NOMO-1 treated with dmso at 0.1 percent for 144 hours (cell line): ENCODE measurements around the gene FAM98B.
"Not testable (repeated sequence)": the region's sequence is repeated elsewhere in the genome, so short reads cannot be mapped to it uniquely, and the experiment has no call there.

Experiments
- DNase-seq: peaks from one replicate; lab custom pipeline; 2025; ENCODE audit not compliant: unreplicated experiment; lab: John Stamatoyannopoulos, UW

The FAM98B gene

DNA sequence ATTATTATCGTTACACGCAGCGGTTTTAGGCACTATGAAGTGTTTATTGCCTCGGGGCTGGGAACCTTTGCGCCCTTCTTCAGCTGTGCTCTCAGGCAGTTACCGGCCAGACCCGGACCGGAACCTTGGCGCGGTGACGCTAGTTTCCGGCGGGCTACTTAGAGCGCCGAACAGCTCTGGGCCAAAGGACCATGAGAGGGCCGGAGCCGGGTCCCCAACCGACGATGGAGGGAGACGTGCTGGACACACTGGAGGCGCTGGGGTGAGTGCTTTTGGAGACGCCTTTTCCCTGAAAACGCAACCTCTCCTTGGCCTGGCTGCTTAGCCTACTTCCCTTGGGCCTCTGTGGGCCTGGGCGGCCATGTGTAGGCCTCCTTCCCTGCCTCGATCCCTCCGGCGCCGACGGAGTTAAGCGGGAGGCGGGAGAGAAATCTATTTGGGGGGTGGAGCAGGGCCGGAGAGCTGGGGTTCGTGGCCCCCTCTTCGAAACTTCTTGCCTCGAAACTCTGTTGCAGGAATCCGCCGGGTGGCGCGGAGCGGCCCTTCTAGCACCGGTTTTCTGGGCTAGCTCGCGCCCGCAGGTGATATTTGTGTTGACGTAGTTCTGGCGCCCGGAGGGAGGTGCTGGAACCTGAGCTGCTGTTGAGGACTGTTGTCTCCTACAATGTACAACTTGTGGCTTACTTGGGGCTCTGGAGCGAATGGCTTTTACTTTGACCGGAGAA, at the start of gene FAM98B:
TSS of gene FAM98B (plus strand) at position 157 of the 725 bp plus-strand sequence. CDS start at position 192, 35 bp downstream.
- DNase-seq, result peak; percentile 67

DNA sequence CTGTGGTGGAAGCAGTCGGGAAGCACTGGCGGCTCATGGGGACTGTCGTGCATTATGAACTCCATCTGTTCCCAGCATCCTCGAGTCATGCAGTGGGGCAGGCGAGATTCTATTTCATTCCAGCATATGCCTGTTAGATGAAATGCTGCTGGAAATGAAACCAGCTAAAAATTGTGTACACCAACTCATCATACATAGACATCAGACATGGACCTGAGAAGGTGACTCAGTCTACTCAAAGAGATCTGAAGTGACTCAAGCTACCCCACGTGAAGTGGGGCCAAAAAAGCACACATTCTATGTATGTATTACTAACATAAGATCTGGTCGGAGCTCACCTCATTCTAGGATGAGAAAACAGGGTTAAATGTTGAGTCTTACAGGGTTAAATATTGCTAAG, 47.5 kb upstream of the FAM98B start:
- no peak for DNase-seq

DNA sequence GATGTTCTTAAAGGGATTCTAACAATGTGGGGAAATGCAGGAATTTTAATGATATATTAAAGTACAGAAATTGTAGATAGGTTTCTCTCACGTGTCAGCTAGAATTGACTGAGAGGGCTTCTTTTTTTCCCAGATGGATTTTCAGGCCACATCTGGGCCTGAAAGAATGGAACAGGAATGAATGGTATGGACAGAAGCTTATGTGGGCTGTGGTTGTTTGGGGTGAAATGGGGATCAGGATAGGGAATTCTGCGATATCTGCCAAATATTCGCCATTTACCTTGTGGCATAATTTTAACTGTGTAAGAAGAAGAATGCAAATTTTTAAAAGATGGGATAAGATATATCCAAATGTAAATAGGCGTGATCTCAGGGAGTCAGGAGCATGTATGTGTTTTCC, 45.4 kb upstream of the FAM98B start:
- DNase-seq, result no peak

DNA sequence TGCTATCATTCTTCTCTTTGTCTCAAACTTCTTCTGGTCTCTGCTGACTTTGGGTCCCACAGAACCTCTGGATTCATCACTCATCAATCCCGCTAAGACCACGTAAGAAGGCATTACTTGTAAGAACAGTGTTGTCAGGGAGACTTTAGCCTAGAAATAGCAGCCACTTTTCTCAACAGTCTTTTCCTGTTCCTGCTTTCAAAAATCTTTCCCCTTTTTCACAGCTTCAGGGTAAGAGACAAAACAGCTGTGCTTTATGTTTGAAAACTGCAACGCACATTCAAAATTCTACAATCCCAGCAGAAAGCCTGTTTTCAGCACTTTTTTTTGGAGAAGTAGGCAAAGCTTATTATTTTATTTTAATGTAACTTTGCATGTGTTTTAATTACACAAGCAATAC, 42.0 kb upstream of the FAM98B start:
- DNase-seq, result no peak

DNA sequence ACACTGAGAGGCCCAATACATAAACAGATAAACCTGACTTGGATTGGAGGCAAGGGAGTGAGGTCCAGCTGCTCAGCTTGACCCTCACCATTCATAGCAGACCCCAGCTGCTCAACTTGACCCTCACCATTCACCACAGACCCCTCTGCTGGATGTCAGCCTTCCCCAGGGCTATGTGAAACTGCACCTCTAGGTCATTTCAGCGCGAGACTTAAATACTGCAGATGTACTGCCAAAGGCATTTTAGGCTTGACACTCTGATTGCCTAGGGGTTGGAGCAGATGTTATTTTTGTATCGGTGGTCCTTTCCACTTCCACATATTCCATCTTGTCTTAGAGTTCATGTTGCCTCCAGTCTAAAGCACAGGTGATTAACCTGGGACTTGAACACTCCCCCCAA, 41.5 kb upstream of the FAM98B start:
- DNase-seq, result no peak

DNA sequence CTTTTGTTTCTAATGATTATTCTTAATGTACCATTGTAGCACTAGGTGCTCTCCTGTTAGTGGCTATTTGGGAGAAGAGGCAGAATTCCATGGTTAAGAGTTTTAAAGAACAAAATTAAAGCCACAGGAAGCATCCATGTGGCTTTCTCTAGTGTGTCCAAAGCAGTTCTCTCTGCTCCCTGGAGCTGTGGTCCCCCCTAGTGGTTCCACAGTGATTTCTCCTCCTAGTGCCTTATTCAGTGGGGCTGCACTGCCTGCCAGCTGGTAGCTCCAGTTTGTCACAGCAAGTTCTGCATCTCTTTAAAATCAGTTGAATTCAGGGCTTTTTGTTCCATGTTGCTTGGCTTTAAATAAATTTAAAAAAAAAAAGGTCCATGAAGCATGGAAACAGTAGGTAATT, 39.6 kb upstream of the FAM98B start:
- no peak for DNase-seq

DNA sequence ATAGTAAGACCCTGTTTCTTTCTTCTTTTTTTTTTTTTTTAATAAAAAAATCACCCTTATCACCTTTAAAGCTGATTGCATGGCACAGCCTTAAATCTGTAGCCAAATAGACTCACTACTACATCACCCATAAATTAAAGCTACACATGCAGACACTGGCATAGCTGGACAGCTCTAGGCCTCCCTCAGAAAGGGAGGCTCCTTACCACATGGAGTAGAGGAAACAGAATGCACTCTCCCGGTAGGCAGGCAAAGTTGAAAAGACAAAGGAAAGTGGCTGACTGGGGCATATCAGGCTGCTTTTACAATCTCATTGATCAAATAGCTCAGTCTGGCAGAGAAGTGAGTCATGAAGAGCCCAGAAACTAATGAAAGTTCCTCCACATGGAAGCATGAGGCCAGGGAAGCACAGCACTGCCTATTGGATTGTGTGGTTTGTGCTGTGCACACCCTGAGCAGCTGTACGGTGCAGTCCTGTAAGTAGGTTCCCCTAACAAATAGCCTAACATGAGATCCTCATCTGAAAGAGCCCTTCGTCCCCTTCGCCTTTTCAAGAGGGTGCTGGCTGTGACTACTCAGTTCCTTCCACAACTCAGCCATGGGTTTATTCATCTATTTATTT, 32.7 kb upstream of the FAM98B start:
- no peak for DNase-seq

DNA sequence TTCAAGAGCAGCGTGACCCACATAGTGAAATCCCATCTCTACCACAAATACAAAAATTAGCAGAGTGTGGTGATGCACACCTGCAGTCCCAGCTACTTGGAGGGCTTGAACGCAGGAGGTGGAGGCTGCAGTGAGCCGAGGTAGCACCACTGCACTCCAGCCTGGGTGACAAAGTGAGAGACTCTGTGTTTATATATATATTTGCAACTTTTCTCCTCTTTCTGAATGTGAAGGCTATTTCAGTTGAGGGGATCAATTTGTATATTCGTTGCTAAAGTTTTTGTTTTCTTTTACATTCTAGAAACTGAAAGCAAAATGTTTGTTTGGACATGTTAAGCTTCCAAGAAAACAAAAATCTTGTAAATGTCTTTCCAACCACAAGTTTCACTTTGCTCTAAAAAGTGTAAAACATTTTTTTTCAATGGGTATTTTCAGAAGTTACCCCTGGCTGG, 29.8 kb upstream of the FAM98B start:
- DNase-seq, result no peak

DNA sequence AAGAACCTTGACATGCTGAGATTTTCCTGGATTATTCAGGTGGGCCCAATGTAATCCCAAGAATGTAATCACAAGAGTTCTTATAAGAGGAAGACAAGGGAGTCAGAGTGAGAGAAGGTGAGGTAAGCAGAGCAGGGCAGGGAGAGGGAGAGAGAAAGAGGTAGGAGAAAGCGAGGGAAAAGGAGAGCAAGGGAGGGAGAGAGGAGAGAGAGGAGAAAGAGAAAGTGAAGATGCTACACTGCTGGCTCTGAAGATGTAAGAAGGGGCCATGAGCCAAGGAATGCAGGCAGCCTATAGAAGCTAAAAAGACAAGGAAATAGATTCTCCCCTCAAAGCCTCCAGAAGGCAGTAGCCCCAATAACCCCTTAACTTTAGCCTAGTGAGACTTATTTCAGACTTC, 28.7 kb upstream of the FAM98B start:
- DNase-seq, result no peak

DNA sequence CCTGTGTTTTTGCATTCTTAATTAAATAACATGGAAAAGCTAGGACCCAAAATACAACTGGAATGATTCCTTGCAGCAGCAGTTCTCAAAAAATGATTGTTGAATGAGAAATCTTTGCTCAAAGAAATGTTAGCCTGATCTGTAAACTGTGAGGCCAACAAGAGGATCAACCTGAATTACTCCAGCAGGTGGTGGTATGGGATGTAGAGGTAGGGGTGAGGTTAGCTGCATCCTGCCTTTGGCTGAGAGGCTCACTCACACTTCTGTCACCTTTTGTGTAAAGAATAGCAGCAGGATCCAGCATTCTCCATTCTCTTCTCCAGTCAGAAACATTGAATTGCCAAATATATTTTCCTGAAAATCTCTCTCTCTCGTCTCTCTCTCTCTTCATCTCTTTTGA, 26.5 kb upstream of the FAM98B start:
- no peak for DNase-seq

DNA sequence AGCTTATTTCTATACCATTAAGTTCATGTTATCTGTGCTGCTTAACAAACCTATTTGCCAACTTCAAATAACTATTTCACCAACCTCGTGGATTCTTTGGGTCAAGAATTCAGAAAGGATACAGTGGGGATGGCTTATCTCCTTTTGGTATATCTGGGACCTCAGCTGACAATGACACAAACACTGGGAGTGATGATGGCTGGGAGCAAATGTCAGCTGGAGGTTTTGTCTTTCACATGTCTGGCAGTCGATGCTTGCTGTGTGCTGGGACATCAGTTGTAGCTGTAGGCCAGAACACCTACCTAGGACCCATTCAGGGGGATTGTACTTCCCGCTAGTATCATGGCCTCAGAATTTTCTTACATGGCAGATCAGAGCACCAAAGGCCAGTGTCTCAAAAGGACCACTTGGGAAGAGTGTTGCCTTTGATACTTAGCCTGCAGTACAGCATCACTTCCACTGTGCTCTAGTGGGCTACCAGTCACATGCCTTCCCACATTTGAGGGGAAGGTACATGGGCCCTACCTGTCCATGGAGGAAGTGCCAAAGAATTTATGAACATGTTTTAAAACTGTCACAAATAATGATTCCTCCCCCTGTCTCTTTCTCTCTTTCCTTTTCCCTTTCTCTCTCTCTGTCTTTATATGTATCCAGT, 23.7 kb upstream of the FAM98B start:
- no peak for DNase-seq

DNA sequence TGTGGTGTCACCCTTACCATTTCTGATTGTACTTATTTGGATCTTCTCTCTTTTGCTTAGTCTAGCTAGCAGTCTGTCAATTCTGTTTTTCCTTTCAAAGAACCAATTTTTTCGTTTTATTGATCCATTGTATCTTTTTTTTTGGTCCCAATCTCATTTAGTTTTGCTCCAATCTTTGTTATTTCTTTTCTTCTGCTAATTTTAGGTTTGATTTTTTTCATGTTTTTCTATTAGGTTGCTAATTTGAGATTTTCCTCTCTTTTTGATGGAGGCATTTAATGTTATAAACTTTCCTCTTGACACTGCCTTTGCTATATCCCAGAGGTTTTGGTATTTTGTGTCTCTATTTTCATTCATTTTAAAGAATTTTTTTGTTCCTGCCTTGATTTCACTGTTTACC, 16.9 kb upstream of the FAM98B start:
- DNase-seq, result no peak

DNA sequence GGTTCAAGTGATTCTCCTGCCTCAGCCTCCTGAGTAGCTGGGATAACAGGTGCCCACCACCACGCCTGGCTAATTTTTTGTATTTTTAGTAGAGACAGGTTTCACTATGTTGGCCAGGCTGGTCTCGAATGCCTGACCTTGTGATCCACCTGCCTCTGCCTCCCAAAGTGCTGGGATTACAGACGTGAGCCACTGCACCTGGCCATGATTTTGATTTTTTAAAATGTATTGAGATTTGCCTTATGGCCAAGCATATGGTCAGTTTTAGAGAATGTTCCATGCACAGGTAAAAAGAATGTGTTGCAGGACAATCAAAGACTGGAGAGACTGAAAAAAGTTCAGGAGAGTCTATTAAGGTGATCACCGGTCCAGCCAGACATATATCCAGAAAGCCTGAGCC, 16.3 kb upstream of the FAM98B start:
- DNase-seq, result not testable (repeated sequence)

DNA sequence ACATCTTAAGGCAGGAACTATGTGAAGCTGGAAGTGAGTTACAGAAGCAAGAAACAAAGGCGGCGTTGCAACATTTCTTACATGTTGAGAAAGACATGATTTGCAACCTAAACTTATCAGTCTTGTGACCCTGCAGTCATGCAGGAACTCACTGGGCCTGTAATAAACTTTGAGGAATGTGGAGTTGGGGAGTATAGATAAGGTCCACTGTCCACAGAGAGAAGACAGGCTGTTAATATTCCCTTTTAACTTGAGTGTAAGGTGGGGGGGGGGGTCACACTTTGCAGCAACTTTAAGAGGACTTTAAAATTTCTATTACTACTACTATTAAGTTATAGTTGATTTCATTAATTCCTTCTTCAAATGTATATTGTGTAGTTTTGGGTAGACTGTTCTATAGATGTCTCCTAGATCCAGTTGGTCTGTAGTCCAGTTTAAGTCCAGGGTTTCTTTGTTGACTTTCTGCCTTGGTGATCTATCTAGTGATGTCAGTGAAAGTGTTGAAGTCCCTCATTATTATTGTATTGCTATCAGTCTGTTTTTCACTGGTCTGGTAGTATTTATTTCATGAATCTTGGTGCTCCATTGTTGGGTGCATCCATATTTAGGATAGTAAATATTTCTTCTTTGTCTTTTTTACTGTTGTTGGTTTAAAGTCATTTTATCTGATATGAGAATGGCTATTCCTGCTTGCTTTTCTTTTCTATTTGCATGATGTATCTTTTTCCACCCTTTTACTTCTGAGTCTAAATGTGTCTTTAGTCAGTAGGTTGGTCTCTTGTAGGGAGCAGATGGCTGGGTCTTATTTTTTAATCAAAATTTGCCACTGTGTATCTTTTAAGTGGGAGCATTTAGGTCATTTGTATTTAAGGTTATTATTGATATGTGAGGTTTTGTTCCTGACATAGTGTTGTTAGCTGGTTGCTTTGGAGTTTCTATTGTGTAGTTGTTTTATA, 15.6 kb upstream of the FAM98B start:
- DNase-seq, result no peak

DNA sequence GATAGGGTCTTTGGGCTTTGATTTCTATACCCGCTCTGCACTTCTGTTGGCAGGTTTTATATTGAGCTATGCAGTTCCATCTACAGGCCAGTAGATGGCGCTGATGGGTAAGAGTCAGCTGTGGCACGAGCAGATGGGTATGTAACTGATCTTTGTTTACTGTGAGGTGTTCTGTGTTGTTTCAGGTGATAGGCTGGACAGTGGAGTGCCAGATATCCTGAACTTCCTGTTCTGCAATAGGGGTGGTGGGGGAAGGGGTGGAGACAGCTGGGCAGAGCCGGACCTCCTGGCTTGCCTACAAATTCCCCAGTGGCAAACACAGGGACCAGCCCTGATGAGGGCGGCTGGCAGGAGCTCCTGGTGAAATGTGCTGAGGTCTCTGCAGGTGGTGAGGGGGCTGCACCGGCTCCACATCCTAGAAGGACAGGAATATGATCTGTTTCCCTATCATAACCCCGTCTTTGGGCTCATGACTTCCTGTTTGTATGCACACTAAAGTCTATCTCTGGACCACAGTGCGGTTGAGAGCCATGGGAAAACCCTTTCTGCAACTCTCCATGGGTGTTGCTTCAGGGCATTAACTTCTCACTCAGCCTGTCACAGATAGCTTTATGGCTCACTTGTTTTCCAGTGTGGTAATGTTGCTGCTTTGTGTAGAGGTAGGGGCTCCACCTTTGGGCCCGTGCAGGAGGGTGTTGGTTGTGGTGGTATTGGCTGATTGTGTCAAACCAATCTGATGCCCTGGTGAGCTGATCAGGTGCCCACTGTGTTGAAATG, 13.4 kb upstream of the FAM98B start:
- DNase-seq, result peak; percentile 44

DNA sequence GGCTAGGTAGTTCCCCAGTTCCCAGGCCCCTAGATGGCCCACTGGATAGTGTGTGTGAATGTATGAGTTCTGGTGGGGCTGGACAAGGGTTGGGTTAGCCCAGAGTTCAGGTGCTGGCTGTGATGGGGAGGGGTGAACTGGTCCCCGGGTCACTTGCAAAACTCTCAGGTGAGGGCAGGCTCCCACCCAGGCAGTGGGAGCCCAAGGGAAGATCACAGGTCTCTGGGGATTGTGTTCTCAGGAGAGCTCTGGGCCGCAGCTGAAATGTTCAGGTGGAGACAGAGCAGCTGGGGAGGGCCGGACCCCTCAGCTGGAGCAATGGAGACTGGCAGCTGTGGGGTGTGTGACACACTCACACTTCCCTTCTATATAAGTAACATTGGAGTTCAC, 12.8 kb upstream of the FAM98B start:
- no peak for DNase-seq

DNA sequence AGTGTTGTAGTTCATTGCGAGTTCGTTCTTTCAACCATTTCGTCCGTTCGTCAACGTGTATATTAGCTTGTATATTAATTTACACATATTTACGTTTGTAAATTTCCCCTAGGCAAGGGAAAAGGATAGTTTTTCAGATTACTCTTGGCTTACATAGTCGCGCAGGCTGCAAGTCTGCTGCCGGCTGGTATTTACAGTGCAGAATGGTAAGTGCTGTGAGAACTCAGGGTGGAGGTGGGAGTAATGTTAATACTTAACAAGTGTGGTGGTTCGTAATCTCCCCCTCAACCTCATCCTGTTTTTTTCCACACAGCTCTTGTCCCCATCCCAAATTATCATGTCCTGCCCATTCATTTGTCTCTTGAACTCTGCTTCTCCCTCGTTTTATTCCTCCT, 766 bp downstream of the FAM98B start:
- DNase-seq, result no peak

DNA sequence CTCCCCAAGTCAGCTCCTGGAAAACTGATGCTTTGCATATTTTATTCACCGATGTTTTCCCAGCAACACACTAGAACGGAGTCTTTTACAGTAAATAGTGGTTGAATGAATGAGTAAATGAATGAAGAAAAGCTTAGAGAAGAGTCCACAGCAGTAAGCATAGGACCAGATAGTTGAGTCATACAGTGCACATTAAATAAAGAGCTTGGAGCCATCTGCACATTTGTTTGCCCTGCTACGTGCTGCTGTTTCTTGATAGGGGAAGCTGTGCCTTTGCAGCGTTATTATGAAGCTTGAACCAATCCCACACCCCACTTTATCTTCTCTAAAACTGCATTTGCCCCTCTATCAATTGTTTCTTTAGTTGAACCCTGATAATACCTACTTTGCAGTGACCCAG, 1.2 kb downstream of the FAM98B start:
- DNase-seq, result no peak

DNA sequence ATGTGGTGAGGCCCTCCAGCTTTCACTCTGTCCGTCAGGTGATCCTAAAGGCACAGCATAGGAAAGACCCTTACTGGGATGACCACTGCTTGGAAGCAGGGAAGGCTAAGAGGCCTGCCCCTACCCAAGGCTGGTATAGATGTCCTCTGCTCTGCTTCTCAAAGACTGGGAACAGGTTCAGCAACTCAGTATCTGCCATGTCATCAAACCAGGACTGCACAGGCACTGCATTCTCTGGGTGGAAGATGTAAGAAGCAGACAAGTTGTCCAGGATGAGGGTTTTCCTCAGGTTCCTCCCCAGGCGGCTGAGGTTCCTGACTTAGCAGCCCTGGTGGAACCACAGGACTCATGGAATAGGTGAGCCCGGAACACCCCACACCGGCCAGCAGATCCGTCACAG, 4.7 kb downstream of the FAM98B start:
- no peak for DNase-seq

DNA sequence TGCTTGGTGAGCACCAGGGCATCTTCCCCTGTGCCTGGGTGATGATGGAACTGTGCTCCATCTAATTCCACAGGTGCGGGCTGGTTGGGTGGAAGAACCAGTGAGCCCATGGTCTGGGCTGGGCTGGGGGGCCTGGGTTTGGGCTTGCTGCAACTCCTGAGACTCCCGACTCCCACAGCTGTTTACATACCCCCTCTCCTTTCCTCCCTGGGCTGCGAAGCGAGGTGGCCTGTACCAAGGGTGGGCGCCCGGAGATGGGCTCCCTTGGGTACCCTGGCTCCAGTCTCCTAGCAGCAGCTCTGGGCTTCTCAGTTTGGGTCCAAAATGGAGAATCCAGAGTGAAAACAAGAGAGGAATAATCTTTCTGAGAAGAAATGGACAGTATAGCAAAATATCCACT, 5.6 kb downstream of the FAM98B start:
- no peak for DNase-seq

DNA sequence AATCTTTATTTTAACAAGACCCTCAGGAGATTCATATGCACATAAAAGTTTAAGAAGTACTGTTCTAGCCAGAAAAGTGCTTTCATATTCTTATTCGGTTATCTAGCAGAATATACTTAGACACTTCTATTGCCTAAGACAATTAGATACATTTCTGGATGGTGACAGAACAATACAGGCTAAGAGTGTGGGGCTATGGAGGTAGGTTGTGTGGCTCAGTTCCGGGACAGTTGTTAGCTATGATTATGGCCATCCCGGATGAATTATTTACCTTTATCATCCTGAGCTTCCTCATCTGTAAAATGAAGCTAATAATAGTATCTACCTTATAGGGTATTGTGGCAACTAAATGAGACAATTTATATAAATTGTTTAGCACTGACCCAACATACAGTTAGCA, 6.6 kb downstream of the FAM98B start:
- DNase-seq, result no peak
